HG03095 (cell line): ENCODE measurements around the gene NDRG4.

Source experiments
- ATAC-seq: cut with Tn5 transposase; IDR thresholded peaks from one replicate; pipeline ENCODE4 v1.9.1; 2021; ENCODE audit warnings: moderate library complexity; ENCODE audit not compliant: unreplicated experiment

NDRG4 gene

GRCh38 chr16:58508671-58509251 is 8.8 kb downstream of the NDRG4 start:
- no peak for ATAC-seq

- no peak for ATAC-seq
Measured at GRCh38 chr16:58509256-58510096, 9.5 kb downstream of the NDRG4 start.

- no peak for ATAC-seq
Measured at GRCh38 chr16:58510097-58510775, 10.3 kb downstream of the NDRG4 start.

GRCh38 chr16:58510776-58511628 is 11.1 kb downstream of the NDRG4 start:
- no peak for ATAC-seq

- no peak for ATAC-seq
Measured at GRCh38 chr16:58511933-58512815, 12.2 kb downstream of the NDRG4 start.

- no peak for ATAC-seq
Measured at GRCh38 chr16:58513874-58514273, 13.9 kb downstream of the NDRG4 start.

DNA sequence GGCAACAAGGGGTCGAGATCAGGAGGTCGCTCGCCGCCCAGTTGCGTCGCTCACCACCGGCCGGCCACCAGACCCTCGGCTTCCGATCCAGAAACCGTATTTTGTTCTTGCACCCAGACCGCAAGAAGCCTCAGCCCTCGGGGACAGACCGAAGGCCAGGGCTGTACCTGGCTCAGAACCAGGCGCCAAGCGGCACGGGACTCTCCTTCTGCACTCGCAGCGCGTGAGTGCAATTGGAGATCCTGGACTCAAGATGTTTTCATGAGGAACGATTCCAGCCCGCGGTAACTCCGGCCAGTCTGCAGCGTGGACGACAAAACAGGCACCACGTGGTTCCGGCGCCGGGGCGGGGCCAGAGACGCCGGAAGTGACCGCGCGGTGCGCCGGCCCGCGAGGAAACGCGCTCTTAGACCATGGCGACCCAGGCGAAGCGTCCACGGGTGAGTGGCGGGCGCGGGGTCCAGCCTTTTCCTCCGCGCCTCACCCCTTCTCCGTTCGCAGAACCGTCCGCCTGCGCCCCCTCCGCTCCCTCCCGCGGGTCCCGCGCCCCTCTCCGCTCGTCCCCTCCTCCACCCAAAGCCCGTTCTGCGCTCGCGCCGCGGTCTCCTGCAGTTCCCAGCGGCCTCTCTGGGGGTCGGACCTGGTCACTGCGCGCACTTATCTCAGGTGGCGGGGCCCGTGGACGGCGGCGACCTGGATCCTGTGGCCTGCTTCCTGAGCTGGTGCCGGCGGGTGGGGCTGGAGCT is 15.4 kb downstream of the NDRG4 start, which contains the start of gene SETD6:
SETD6 (plus strand) TSS at position 393 of the 746 bp plus-strand sequence; CDS start at position 414, 21 bp downstream.
- peak; percentile 72 for ATAC-seq

DNA sequence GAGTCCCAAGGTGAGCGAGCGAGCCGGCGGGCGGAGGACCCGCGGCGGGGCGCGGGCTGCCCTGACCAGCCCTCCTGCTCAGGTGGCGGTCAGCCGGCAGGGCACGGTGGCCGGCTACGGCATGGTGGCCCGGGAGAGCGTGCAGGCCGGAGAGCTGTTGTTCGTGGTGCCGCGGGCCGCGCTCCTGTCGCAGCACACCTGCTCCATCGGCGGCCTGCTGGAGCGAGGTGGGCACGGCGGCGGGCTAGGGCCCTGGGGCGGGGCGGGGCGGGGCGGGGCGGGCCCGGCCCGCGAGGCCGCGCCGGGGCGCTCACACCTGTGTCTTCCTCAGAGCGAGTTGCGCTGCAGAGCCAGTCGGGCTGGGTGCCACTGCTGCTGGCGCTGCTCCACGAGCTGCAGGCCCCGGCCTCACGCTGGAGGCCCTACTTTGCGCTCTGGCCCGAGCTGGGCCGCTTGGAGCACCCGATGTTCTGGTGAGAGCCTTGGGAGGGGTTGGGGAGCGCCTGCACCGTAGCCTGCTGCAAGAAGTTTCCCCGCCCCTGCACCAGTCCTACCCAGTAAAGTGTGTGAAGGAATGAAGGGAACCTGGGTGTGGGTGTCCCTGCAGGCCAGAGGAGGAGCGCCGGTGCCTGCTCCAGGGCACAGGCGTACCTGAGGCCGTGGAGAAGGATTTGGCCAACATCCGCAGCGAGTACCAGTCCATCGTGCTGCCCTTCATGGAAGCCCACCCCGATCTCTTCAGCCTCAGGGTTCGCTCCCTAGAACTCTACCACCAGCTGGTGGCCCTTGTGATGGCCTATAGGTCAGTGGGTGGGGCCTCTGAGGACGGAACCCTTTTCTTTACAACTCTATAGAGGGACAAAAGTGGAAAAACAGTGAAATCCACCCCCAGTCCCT is 16.2 kb downstream of the NDRG4 start:
- peak; percentile 38 for ATAC-seq

- no peak for ATAC-seq
Measured at GRCh38 chr16:58516768-58517107, 16.8 kb downstream of the NDRG4 start.

DNA sequence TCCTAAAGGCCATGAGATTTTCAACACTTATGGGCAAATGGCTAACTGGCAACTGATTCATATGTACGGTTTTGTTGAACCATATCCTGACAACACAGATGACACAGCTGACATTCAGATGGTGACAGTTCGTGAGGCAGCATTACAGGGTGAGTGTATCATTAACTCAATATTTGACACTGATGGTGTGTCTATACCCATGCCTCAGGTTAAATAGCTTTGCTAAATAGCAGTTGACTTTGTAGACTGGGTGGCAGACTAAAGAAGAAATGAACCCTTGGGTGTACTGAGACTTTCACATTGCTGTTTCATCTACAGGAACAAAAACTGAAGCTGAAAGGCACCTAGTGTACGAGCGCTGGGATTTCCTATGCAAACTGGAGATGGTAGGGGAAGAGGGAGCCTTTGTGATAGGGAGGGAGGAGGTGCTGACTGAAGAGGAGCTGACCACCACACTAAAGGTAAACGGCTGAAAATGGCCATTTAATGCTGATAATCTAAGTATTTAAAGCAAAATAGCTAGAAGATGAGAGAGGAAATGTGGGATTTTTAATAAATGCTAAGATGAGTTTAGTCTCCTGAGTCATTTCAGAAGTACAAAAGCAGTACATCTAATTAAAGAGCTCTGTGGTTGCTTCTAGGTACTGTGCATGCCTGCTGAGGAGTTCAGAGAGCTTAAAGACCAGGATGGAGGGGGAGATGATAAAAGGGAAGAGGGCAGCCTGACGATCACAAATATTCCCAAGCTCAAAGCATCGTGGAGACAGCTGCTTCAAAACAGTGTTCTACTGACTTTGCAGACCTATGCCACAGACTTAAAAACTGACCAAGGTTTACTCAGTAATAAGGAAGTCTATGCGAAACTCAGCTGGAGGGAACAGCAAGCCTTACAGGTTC is 18.4 kb downstream of the NDRG4 start:
- peak; percentile 39 for ATAC-seq

DNA sequence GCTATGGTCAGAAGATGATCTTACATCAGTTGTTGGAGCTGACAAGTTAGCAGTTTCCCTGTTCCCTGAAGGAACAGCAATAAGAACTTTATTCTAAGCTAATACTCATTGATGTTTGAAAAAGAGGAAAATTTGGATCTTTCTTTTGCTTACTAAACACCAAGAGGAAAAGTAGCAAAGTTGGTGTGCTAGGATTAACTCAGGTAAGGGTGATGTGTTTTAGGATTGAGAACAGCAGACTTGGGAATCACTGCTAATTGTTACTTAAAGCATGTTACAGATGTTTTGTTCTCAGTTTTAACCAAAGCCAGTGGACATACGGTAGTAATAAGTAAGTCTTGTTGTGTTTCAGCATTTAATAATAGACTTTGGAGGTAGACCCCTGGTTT is 19.0 kb downstream of the NDRG4 start:
- no peak for ATAC-seq

GRCh38 chr16:58519707-58520106 is 19.8 kb downstream of the NDRG4 start:
- no peak for ATAC-seq

DNA sequence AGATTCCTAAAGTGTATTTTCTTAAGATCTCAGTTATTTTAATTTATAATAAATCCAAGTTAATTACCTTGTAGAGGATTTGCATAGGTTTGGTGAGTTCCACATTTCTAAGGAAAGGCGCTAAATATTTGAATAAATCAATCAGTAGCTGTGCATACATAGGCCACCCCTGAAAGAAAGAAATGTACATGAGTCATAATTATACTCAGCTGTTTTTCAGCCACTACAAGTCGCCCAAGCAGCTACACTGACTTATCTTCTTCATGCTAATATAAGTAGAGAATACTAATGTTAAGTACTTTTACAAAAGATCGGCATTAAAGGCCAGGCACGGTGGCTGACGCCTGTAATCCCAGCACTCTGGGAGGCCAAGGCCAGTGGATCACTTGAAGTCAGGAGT is 30.2 kb downstream of the NDRG4 start:
- no peak for ATAC-seq

GRCh38 chr16:58532414-58532813 is 32.5 kb downstream of the NDRG4 start:
- ATAC-seq: no peak

GRCh38 chr16:58533751-58534470 is 34.0 kb downstream of the NDRG4 start:
- ATAC-seq: no peak

DNA sequence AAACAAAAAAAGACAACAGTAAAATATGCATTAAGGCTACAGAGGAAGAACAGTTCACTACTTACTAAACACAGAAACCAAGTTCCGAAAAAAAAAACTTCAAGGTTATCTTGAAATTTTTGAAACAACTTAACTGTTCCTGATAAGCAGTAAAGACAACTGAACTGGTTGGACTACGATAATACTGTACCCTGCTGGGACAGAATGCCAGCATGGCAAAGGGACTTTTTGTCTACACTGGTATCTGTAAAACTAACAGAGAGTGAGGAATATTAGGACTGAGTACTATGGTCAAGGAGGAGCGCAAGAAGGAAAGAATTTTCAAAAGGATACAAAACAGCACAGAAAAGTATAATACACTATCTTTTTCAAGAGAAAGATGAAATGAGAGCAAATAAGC is 35.2 kb downstream of the NDRG4 start:
- ATAC-seq: no peak

DNA sequence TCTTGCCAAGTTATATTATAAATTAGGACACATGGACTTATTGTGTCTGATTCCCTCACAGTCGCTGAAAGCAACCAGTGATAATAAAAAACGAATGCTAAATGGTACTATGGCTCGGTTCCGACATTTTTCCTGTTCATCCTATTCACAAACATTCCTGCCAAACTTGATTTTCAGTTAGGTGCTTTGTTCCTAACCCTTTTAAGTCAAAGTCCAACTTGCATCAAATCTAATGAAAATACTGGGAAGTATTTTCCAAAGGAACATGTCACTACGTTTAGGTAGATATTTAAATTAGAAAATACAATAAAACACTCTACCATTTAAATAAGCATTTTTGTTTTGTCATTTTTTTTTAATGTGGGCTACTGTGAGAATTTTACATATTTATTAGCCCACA is 36.3 kb downstream of the NDRG4 start:
- no peak for ATAC-seq
